Umbilical cord (tissue), 2 donors: ENCODE measurements around the gene USP31. TPM values are rescaled to one million over a fixed set of nuclear protein-coding genes. Genes with fewer than 3 reads are reported as not detected.

Experiments
- DNase-seq: peaks from one replicate; pipeline ENCODE4 v3.0.0-alpha.2; 2015; ENCODE audit warnings: low spot score
- total RNA-seq: library from RNA; depleted of rRNA; stranded (reverse); fragments of >200 nt; gene quantifications from one replicate; pipeline ENCODE4 v1.2.3, GENCODE V29; 2014; ENCODE audit warnings: low replicate concordance; ENCODE audit not compliant: insufficient read depth

Gene USP31
- total RNA-seq, 1 donor from 2014 or later = 6.7 TPM

- no peak for DNase-seq
Observed at GRCh38 chr16:23134274-23134673, 15.0 kb downstream of the USP31 start.

DNA sequence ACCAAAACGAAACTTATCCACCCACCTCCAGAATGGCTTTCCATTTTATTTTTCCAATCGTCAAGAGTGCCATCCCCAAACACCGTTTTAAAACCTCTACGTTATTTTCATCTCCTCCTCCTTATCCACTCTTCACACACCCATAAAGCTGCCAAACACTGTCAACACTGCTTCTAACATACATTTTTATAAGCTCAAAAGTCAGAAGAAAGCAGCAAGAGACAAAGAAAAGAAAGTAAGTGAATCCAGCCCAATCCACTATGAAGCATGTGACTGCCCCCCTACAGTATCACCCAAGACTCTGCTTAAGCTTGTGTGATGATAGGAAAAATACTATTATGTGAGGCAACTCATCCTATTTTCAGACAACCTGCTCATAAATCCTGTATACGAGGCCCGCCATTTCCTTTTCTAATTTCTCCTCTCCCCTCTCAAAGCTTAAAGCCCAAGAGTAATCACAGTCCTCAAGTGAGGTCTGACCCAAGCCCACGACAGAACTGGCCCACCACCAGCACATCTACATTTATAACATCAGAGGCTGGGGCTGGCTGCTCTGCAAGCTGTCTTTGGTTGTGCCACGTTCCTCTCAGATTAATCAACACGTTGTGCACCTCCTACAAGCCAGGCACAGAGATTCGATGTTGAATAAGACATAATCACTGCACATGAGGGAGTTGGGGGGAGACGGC, 16.3 kb downstream of the USP31 start:
- DNase-seq = no peak

DNA sequence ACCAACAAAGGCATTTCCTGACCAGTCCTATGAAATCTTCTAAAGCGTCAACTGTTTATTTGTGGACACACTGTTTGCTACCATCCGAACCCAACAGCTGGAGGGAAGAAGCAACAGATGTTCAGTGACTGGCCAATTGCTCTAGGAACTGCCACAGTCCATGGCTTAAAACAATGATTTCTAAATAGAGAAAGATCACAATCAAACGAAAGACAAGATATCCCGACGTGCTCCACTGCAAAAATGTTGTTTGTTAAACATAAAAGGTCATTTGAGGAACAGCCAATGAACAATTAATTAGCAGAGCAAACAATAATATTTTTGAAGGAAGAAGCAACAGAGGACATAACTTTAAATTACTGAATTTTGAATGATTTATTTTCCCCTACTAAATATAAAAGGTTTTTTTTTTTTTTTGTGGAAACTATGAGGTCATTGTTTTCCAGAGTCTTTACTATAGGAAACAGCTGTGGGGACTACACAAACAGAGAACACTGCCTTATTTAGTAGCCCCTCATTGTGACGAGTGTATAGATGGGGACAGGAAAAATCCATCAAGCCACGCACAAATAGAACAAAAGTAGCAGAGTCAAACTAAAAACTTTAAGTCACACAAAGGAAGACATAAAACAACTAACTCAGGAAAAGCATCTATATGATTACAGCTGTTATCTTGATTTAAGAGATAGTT, 17.2 kb downstream of the USP31 start:
- peak; percentile 25 for DNase-seq

- no peak for DNase-seq
Observed at GRCh38 chr16:23131436-23131835, 17.8 kb downstream of the USP31 start.

GRCh38 chr16:23131036-23131435, 18.2 kb downstream of the USP31 start:
- no peak for DNase-seq

- no peak for DNase-seq
Observed at GRCh38 chr16:23129686-23130085, 19.6 kb downstream of the USP31 start.

- no peak for DNase-seq
Observed at GRCh38 chr16:23128056-23128455, 21.2 kb downstream of the USP31 start.

GRCh38 chr16:23125277-23125676, 24.0 kb downstream of the USP31 start:
- no peak for DNase-seq

- no peak for DNase-seq
Observed at GRCh38 chr16:23124315-23124714, 24.9 kb downstream of the USP31 start.

- DNase-seq = no peak
Observed at GRCh38 chr16:23122144-23122543, 27.1 kb downstream of the USP31 start.

GRCh38 chr16:23121024-23121423, 28.2 kb downstream of the USP31 start:
- DNase-seq = peak; percentile 25

- no peak for DNase-seq
Observed at GRCh38 chr16:23120562-23120961, 28.7 kb downstream of the USP31 start.

GRCh38 chr16:23119570-23119969, 29.7 kb downstream of the USP31 start:
- peak; percentile 61 for DNase-seq

DNA sequence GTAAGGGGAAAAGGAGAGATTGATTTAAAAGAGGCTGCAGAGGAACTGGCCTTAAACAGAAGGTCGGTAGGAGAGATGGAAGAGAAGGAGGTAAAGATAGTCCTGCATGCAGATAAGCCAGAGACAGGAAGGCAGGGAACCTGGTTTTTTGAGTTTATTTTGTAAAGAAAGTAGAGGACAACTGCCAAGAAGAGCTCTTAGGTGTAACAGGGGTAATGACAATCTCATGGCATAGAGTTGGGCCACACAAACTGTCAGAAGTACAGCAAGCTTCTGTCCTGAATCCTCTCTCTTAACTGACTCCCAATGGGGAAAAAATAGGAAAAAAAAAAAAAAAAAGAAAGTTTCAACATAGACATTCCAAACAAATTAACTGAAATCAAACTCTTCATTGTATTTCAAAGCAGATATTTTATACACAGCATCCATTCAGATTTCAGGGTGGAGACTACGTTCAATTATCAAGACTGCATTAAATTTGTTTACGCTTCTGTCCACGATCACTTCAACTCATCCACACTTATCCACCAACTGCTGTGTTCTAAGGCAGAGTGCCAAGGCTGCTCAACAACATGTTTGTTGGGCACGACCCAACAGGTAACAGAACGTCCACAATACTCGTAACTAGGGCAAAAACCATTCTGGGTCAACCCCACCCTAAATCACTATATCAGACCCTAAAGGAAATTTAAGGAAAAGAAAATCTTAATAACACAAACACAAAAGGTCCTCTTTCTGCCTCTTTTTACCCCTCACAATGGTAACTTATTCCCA, 34.9 kb downstream of the USP31 start:
- no peak for DNase-seq

GRCh38 chr16:23113185-23113584, 36.1 kb downstream of the USP31 start:
- DNase-seq = no peak

DNA sequence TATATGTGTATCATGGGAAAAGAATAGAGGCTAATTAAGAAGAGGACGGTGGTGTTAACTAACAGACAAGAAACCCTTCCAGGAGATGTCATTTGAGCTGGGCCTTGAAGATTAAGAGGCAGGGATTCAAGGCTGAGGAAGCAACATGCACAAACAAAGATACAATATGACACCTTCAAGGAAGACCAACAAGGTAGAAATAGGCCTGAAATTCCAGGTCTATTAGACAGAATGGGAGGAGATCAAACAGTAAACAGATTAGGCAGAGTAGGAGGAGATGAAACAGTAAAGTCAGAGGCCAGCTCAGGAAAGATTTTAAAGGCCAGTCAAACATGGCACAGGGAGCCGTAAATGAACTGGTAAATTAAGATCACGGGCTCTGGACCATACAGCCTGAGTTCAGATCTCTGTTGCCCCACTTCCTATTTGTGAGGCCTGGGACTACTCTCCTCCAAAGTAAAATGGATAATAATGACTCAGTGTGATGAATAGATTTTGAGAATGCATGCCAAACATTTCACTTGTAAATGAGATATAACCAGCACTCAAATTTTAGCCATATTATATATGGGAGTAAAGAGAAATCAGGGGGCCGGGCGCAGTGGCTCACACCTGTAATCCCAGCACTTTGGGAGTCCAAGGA, 38.9 kb downstream of the USP31 start:
- no peak for DNase-seq

DNA sequence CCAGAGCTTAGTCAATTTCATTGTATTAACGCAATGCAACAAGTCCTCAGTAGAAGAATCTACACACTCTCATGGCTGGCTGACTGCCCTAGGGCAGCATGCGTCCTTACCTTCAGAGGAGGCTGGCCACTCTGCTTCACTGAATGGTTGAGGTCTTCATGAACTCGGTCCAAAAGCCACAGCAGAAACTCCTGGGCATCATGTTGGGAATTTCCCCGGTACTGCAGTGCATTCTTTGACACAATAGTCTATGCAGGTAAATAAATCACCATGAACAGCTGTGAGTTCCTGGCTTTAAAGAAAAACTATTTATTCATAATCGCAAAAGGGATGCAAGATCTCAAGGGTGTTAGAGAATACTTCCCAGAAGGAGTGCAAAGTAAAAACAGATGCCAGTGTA, 41.3 kb downstream of the USP31 start:
- DNase-seq = no peak

DNA sequence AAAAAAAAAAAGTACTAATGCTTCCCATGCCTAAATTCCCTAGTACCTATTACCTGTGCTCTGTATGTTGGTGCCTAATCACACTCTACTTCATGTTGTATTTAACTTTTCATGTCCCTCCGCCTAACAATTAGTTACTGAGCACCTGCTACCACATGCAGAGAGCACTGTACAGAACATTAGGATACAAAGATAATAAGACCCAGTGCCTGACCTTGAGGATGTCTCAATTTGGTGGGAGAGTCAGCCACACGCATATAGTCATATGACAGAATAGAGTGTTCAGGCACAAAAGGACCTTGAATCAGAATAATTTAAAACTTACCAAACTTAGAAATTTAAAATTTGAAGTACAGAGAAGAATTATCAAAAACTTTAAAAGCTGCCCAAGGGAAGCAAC, 42.1 kb downstream of the USP31 start:
- DNase-seq = no peak

- DNase-seq = no peak
Observed at GRCh38 chr16:23105309-23105708, 43.9 kb downstream of the USP31 start.

DNA sequence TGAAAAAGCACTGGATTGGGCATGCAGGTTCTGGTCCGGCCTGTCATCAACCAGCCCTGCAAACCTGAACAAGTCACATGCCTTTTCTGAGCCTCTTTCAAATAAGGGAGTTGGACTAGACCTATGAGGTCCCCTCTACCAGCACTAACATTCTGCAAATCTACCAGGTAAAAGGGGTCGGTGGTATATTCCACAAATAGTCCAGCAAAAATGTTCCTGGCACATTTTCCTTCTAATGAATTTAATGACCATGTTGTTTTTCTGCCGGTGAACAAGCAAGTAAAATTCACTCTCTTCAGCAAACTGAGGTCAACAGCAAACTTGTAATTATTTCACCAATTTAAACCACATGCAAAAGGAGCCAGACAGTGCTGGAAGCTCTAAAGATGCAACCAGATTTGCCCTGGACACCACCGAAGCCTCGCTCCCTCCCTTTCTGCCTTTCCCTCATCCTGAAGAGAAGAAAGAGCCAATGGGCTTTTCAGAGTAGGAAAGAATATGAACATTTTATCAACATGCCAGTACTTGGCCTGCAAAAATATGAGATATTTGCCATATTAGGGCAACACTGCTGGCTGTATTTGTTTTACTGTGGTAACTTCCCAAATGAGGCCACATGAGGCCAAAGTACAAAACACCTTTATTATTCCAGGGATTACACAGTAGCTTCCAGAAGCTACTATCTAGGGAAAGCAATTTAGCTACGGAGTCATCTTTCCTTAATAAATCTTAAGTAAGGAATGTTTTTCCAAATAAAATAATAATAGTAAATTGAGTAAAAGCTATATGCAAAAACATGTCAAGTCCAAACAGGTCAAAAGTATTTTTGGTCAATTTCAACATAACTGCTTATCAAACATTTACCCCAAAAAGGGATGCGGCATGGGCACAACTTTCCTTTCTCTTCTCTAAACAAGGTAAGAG, 45.0 kb downstream of the USP31 start:
- DNase-seq = no peak

DNA sequence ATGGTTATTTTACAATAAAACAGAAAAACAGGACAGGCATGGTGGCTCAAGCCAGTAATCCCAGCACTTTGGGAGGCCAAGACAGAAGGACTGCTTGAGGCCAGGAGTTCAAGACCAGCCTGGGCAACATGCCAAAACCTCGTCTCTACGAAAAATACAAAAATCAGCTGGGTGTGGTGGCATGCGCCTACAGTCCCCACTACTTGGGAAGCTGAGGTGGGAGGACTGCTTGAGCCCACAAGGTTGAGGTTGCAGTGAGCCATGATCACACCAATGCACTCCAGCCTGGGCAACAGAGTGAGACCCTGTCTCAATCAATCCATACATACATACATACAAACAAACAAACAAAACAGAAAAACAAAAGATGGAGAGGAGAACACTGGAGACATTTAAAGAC, 45.6 kb downstream of the USP31 start:
- DNase-seq = no peak
